ENCODE measurements around the gene TMEM39B. TPM values are rescaled to one million over a fixed set of nuclear protein-coding genes. Genes with fewer than 3 reads are reported as not detected.

Gene TMEM39B
- total and polyA plus RNA-seq, 2 donors (not counting 1 experiment from before 2014, with no cell fraction given) = 7.9 to 11.1 TPM

- Histone ChIP-seq H3K4me3 (replicated peaks in 1 of 4; ENCODE audit: control extremely low read depth in 1 of 4, insufficient read depth in 1 of 4, low read depth in 3 of 4, low read length in 4 of 4) (no peak overlapping the region), H3K79me2 (ENCODE audit: control insufficient read depth, insufficient read depth, low read length) (peaks cover 86% of the 10 kb centered on the region), H4K20me1 (ENCODE audit: control insufficient read depth, extremely low read depth, insufficient read depth, low read length) (peaks cover 2% of the 10 kb centered on the region), H2AFZ (ENCODE audit: low read length) (no peak overlapping the region), H3K4me1 (ENCODE audit: control insufficient read depth, extremely low read depth, insufficient read depth, low read length) (peaks cover 6% of the 10 kb centered on the region), H3K36me3 (ENCODE audit: control insufficient read depth, insufficient read depth, low read length) (peaks cover 25% of the 10 kb centered on the region), H3K27me3 (ENCODE audit: control insufficient read depth, insufficient read depth, low read length) (no peaks in the 10 kb centered on the region), H3K9me3 (ENCODE audit: control insufficient read depth, insufficient read depth, low read depth, low read length) (no peaks in the 10 kb centered on the region), H3K4me2 (ENCODE audit: extremely low read depth, insufficient read depth, low read length) (no peak overlapping the region), H3K9ac (ENCODE audit: insufficient read depth, low read length) (no peak overlapping the region), H3K27ac (ENCODE audit: insufficient read depth, low read length) (no peak overlapping the region)
- TF ChIP-seq EZH2 (IDR thresholded peaks at IDR 0.05; ENCODE audit: low read length, missing control alignments) = no peak
- TF ChIP-seq CTCF (conservative IDR thresholded peaks at IDR 0.05 in 1 of 2, IDR thresholded peaks at IDR 0.05 in 1 of 2; ENCODE audit: low read depth in 1 of 2, low read length in 2 of 2) = no peak
- no peak for DNase-seq (ENCODE audit: low read depth in 2 of 2)
These were observed 37.6 kb upstream of the TMEM39B start for GRCh38 chr1:32035119-32035518.

- Histone ChIP-seq H3K27me3 (ENCODE audit: control insufficient read depth, insufficient read depth, low read length) (no peaks in the 10 kb centered on the region), H3K4me3 (replicated peaks in 1 of 4; ENCODE audit: control extremely low read depth in 1 of 4, insufficient read depth in 1 of 4, low read depth in 3 of 4, low read length in 4 of 4) (no peak overlapping the region), H3K9me3 (ENCODE audit: control insufficient read depth, insufficient read depth, low read depth, low read length) (no peaks in the 10 kb centered on the region), H3K27ac (ENCODE audit: insufficient read depth, low read length) (no peak overlapping the region), H3K4me2 (ENCODE audit: extremely low read depth, insufficient read depth, low read length) (no peak overlapping the region), H2AFZ (ENCODE audit: low read length) (no peak overlapping the region), H3K9ac (ENCODE audit: insufficient read depth, low read length) (no peak overlapping the region), H4K20me1 (ENCODE audit: control insufficient read depth, extremely low read depth, insufficient read depth, low read length) (no peaks in the 10 kb centered on the region), H3K36me3 (ENCODE audit: control insufficient read depth, insufficient read depth, low read length) (peaks cover 26% of the 10 kb centered on the region), H3K4me1 (ENCODE audit: control insufficient read depth, extremely low read depth, insufficient read depth, low read length) (no peaks in the 10 kb centered on the region), H3K79me2 (ENCODE audit: control insufficient read depth, insufficient read depth, low read length) (peaks cover 46% of the 10 kb centered on the region)
- no peak for TF ChIP-seq EZH2 (IDR thresholded peaks at IDR 0.05; ENCODE audit: low read length, missing control alignments)
- no peak for TF ChIP-seq CTCF (conservative IDR thresholded peaks at IDR 0.05 in 1 of 2, IDR thresholded peaks at IDR 0.05 in 1 of 2; ENCODE audit: low read depth in 1 of 2, low read length in 2 of 2)
- peak in 1 of 2 donors; percentile 20 for DNase-seq (ENCODE audit: low read depth in 2 of 2)
These were observed 32.0 kb upstream of the TMEM39B start for GRCh38 chr1:32040711-32041110.

GRCh38 chr1:32042330-32042729, 30.4 kb upstream of the TMEM39B start:
- no peaks in the 10 kb centered on the region for H3K9me3 ChIP-seq (ENCODE audit: control insufficient read depth, insufficient read depth, low read depth, low read length)
- DNase-seq (ENCODE audit: low read depth in 2 of 2) = no peak
- H3K27me3 ChIP-seq (ENCODE audit: control insufficient read depth, insufficient read depth, low read length) = no peaks in the 10 kb centered on the region
- no peak for TF ChIP-seq EZH2 (IDR thresholded peaks at IDR 0.05; ENCODE audit: low read length, missing control alignments)
- no peak for TF ChIP-seq CTCF (conservative IDR thresholded peaks at IDR 0.05 in 1 of 2, IDR thresholded peaks at IDR 0.05 in 1 of 2; ENCODE audit: low read depth in 1 of 2, low read length in 2 of 2)
- peaks cover 28% of the 10 kb centered on the region for H3K36me3 ChIP-seq (ENCODE audit: control insufficient read depth, insufficient read depth, low read length)
- no peak overlapping the region for H3K4me3 ChIP-seq (replicated peaks in 1 of 4; ENCODE audit: control extremely low read depth in 1 of 4, insufficient read depth in 1 of 4, low read depth in 3 of 4, low read length in 4 of 4)
- H3K27ac ChIP-seq (ENCODE audit: insufficient read depth, low read length) = no peak overlapping the region
- H4K20me1 ChIP-seq (ENCODE audit: control insufficient read depth, extremely low read depth, insufficient read depth, low read length) = no peaks in the 10 kb centered on the region
- H2AFZ ChIP-seq (ENCODE audit: low read length) = no peak overlapping the region
- peaks cover 32% of the 10 kb centered on the region for H3K79me2 ChIP-seq (ENCODE audit: control insufficient read depth, insufficient read depth, low read length)
- H3K4me2 ChIP-seq (ENCODE audit: extremely low read depth, insufficient read depth, low read length) = no peak overlapping the region
- H3K9ac ChIP-seq (ENCODE audit: insufficient read depth, low read length) = no peak overlapping the region
- no peaks in the 10 kb centered on the region for H3K4me1 ChIP-seq (ENCODE audit: control insufficient read depth, extremely low read depth, insufficient read depth, low read length)
